GM18868 (cell line): ENCODE results near the gene OTOGL.
A peak's percentile ranks its signal among the peaks of the same experiment; 100 is the strongest.
"Not testable (repeated sequence)": the region's sequence is repeated elsewhere in the genome, so short reads cannot be mapped to it uniquely, and the experiment has no call there.

Experiments used
- ATAC-seq: cut with Tn5 transposase; IDR thresholded peaks from one replicate; pipeline ENCODE4 v1.9.1; 2021; ENCODE audit warnings: mild to moderate bottlenecking, moderate library complexity; ENCODE audit not compliant: unreplicated experiment

Gene OTOGL

GRCh38 chr12:80268924-80269749 is 169.8 kb downstream of the OTOGL start:
- ATAC-seq, result peak; percentile 73

- ATAC-seq, result peak; percentile 66
These were observed 170.6 kb downstream of the OTOGL start for GRCh38 chr12:80269803-80270552.

- ATAC-seq, result no peak
These were observed 172.4 kb downstream of the OTOGL start for GRCh38 chr12:80271780-80272179.

GRCh38 chr12:80272387-80272915 is 173.1 kb downstream of the OTOGL start:
- no peak for ATAC-seq

- no peak for ATAC-seq
These were observed 173.8 kb downstream of the OTOGL start for GRCh38 chr12:80273144-80273543.

GRCh38 chr12:80277732-80278131 is 178.4 kb downstream of the OTOGL start:
- no peak for ATAC-seq

GRCh38 chr12:80282226-80282625 is 182.9 kb downstream of the OTOGL start:
- ATAC-seq, result no peak

- ATAC-seq, result no peak
These were observed 183.4 kb downstream of the OTOGL start for GRCh38 chr12:80282761-80283160.

GRCh38 chr12:80291108-80291754 is 191.9 kb downstream of the OTOGL start:
- peak; percentile 45 for ATAC-seq

GRCh38 chr12:80293347-80293746 is 194.0 kb downstream of the OTOGL start:
- peak; percentile 66 for ATAC-seq

- peak; percentile 81 for ATAC-seq
These were observed 194.4 kb downstream of the OTOGL start for GRCh38 chr12:80293759-80294158.

- peak; percentile 67 for ATAC-seq
These were observed 199.9 kb downstream of the OTOGL start for GRCh38 chr12:80299219-80299618.

GRCh38 chr12:80299976-80300375 is 200.6 kb downstream of the OTOGL start:
- ATAC-seq, result peak; percentile 75

GRCh38 chr12:80307436-80307835 is 208.1 kb downstream of the OTOGL start:
- ATAC-seq, result not testable (repeated sequence)

GRCh38 chr12:80313209-80313608 is 213.9 kb downstream of the OTOGL start:
- no peak for ATAC-seq

GRCh38 chr12:80314741-80315140 is 215.4 kb downstream of the OTOGL start:
- ATAC-seq, result no peak

- ATAC-seq, result no peak
These were observed 216.9 kb downstream of the OTOGL start for GRCh38 chr12:80316222-80316621.

- no peak for ATAC-seq
These were observed 218.0 kb downstream of the OTOGL start for GRCh38 chr12:80317307-80317706.

- no peak for ATAC-seq
These were observed 218.6 kb downstream of the OTOGL start for GRCh38 chr12:80317899-80318298.

GRCh38 chr12:80320121-80320678 is 220.9 kb downstream of the OTOGL start:
- no peak for ATAC-seq

- no peak for ATAC-seq
These were observed 222.3 kb downstream of the OTOGL start for GRCh38 chr12:80321653-80322052.
